HEK293 (cell line): ENCODE results near the gene TIMM17A.

Experiments used
- CTCF ChIA-PET: fragments of 350-600 bp; formaldehyde crosslinking; extraction: SDS; loops from one replicate; lab custom pipeline; 2021; ENCODE audit warnings: antibody characterized with exemption; lab: Yijun Ruan, JAX
- POLR2A ChIA-PET: fragments of 300-600 bp; formaldehyde crosslinking; extraction: SDS; loops from one replicate; lab custom pipeline; 2020; ENCODE audit warnings: antibody characterized with exemption, inconsistent platforms; lab: Yijun Ruan, JAX
- H3K27ac ChIP-seq: fragments of 200-500 bp; sonication (Bioruptor generic); 2 replicates; pipeline ENCODE4 v1.5.1; 2014; ENCODE audit warnings: low read depth, low read length, control low read depth, inconsistent platforms; ENCODE audit errors: extremely low read depth
- H3K36me3 ChIP-seq, 2 experiments: fragments of 200-500 bp in 1 of 2; sonication (Bioruptor generic) in 1 of 2; 1 replicate in 1 of 2; 2 replicates in 1 of 2; pipeline ENCODE4 v1.5.1; 2014 to 2017; ENCODE audit warnings: inconsistent platforms in 2 of 2, low read length in 2 of 2; ENCODE audit not compliant: control insufficient read depth in 2 of 2, insufficient read depth in 1 of 2
- H3K4me1 ChIP-seq: fragments of 200-500 bp; sonication (Bioruptor generic); 2 replicates; pipeline ENCODE4 v1.5.1; 2014; ENCODE audit warnings: mild to moderate bottlenecking, low read length, inconsistent platforms; ENCODE audit not compliant: control insufficient read depth, insufficient read depth
- H3K4me3 ChIP-seq: 2 replicates; pipeline ENCODE4 v1.5.1; 2011; ENCODE audit warnings: low read depth, mild to moderate bottlenecking, control low read depth, low read length, moderate library complexity
- H3K9me3 ChIP-seq: fragments of 200-500 bp; sonication (Bioruptor generic); 2 replicates; pipeline ENCODE4 v1.5.1; 2014; ENCODE audit warnings: low read depth, low read length, inconsistent platforms; ENCODE audit not compliant: control insufficient read depth, insufficient read depth
- MZF1 ChIP-seq: fragments of 450-650 bp; formaldehyde crosslinking; IDR thresholded peaks from 2 replicates; pipeline ENCODE4 v1.5.1; 2017; ENCODE audit warnings: missing biosample characterization, missing genetic modification characterization, borderline replicate concordance
- PRDM1 ChIP-seq: fragments of 450-650 bp; formaldehyde crosslinking; IDR thresholded peaks from 2 replicates; pipeline ENCODE4; 2016; ENCODE audit warnings: missing biosample characterization, missing genetic modification characterization
- PRDM10 ChIP-seq: fragments of 450-650 bp; formaldehyde crosslinking; IDR thresholded peaks from 2 replicates; pipeline ENCODE4 v1.5.1; 2016; ENCODE audit warnings: missing biosample characterization, missing genetic modification characterization
- TSHZ1 ChIP-seq: fragments of 450-650 bp; formaldehyde crosslinking; IDR thresholded peaks from 2 replicates; pipeline ENCODE4 v1.5.1; 2016; ENCODE audit warnings: missing biosample characterization, missing genetic modification characterization, borderline replicate concordance
- WT1 ChIP-seq: fragments of 450-650 bp; formaldehyde crosslinking; IDR thresholded peaks from 2 replicates; pipeline ENCODE4 v1.5.1; 2016; ENCODE audit warnings: missing biosample characterization, missing genetic modification characterization
- ZFP69B ChIP-seq: fragments of 450-650 bp; formaldehyde crosslinking; IDR thresholded peaks from 2 replicates; pipeline ENCODE4 v1.5.1; 2016; ENCODE audit warnings: missing biosample characterization, missing genetic modification characterization
- ZNF629 ChIP-seq: fragments of 450-650 bp; formaldehyde crosslinking; IDR thresholded peaks from 2 replicates; pipeline ENCODE4 v1.5.1; 2017; ENCODE audit warnings: missing biosample characterization, missing genetic modification characterization
- ZNF692 ChIP-seq: fragments of 450-650 bp; formaldehyde crosslinking; IDR thresholded peaks from 2 replicates; pipeline ENCODE4 v1.5.1; 2016; ENCODE audit warnings: missing biosample characterization, missing genetic modification characterization
- ZXDB ChIP-seq: fragments of 450-650 bp; formaldehyde crosslinking; IDR thresholded peaks from 2 replicates; pipeline ENCODE4 v1.5.1; 2016; ENCODE audit warnings: missing biosample characterization, missing genetic modification characterization
- TF ChIP-seq, protein P1 (sequence below): fragments of 450-650 bp; formaldehyde crosslinking; IDR thresholded peaks from 2 replicates; pipeline ENCODE4 v1.5.1; 2016; ENCODE audit warnings: missing biosample characterization, missing genetic modification characterization

TIMM17A gene

GRCh38 chr1:201937624-201938213, 17.6 kb upstream of the TIMM17A start:
- Histone ChIP-seq H3K27ac (no peak overlapping the region), H3K36me3 (no peaks in the 10 kb centered on the region), H3K4me3 (no peak overlapping the region), H3K4me1 (no peaks in the 10 kb centered on the region), H3K9me3 (no peaks in the 10 kb centered on the region)
- TF ChIP-seq WT1 (tag by site-specific recombination) (peak; percentile 79), PRDM1 (tag by site-specific recombination) (no peak)
- TF ChIP-seq, protein P1, sequence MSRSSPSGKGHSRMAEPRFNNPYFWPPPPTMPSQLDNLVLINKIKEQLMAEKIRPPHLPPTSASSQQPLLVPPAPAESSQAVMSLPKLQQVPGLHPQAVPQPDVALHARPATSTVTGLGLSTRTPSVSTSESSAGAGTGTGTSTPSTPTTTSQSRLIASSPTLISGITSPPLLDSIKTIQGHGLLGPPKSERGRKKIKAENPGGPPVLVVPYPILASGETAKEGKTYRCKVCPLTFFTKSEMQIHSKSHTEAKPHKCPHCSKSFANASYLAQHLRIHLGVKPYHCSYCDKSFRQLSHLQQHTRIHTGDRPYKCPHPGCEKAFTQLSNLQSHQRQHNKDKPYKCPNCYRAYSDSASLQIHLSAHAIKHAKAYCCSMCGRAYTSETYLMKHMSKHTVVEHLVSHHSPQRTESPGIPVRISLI (tag by site-specific recombination): peak; percentile 31; the same call in 1 of the 2 replicates
- POLR2A ChIA-PET: interaction anchor here (0.7 kb wide), 1 partner anchor 35 kb away, joined by 6 read pairs; no protein-coding TSS in a partner anchor
- CTCF ChIA-PET: interaction anchor here (0.6 to 1.8 kb wide), 5 partner anchors 42 to 637 kb away, joined by 3 to 11 read pairs (median 4); no protein-coding TSS in a partner anchor

- Histone ChIP-seq H3K36me3 (no peaks in the 10 kb centered on the region), H3K27ac (no peak overlapping the region), H3K4me1 (no peaks in the 10 kb centered on the region), H3K4me3 (no peak overlapping the region), H3K9me3 (no peaks in the 10 kb centered on the region)
- POLR2A ChIA-PET: interaction anchor here (0.7 kb wide), 1 partner anchor 34 kb away, joined by 6 read pairs; no protein-coding TSS in a partner anchor
- CTCF ChIA-PET: interaction anchor here (0.6 to 4.2 kb wide), 4 partner anchors 43 to 987 kb away, joined by 3 to 18 read pairs (median 4); no protein-coding TSS in a partner anchor
- TF ChIP-seq ZNF692: 0 out of 2 replicates have a peak, but pooled peaks have one; percentile 17
- TF ChIP-seq ZFP69B (tag by site-specific recombination): peak; percentile 63; the same call in 1 of the 2 replicates
- no peak for TF ChIP-seq TSHZ1 (tag by site-specific recombination)
- no peak for TF ChIP-seq ZNF629 (tag by site-specific recombination)
These were observed 16.8 kb upstream of the TIMM17A start for GRCh38 chr1:201938440-201939035.

- POLR2A ChIA-PET: interaction anchor here (0.7 kb wide), 1 partner anchor 31 kb away, joined by 3 read pairs; no protein-coding TSS in a partner anchor
- 0 out of 2 replicates have a peak, but pooled peaks have one; percentile 31 for TF ChIP-seq ZXDB (tag by site-specific recombination)
- no peak for TF ChIP-seq ZNF692
- TF ChIP-seq MZF1 (tag by site-specific recombination): 0 out of 2 replicates have a peak, but pooled peaks have one; percentile 23
- 0 out of 2 replicates have a peak, but pooled peaks have one; percentile 39 for TF ChIP-seq PRDM10 (tag by site-specific recombination)
- TF ChIP-seq, all 188 proteins: peak for 3
- no peaks in the 10 kb centered on the region for H3K4me1 ChIP-seq
- no peak overlapping the region for H3K4me3 ChIP-seq
- H3K36me3 ChIP-seq: no peaks in the 10 kb centered on the region
- no peaks in the 10 kb centered on the region for H3K9me3 ChIP-seq
- CTCF ChIA-PET: interaction anchor here (1.2 to 4.2 kb wide), 2 partner anchors 43 to 426 kb away, joined by 3 to 18 read pairs; no protein-coding TSS in a partner anchor
- H3K27ac ChIP-seq: no peak overlapping the region
These were observed 16.2 kb upstream of the TIMM17A start for GRCh38 chr1:201939148-201939547.
